Stimulated activated memory B cell treated with anti-CD40 and anti-IgM and Interleukin-4, amounts not matched to agents 10 μg/mL and 1 μg/mL and 100 μg/mL, for 72 hours (primary cell): Measurements from ENCODE around the gene KPNA6.
A peak's percentile ranks its signal among the peaks of the same experiment; 100 is the strongest.
"Not testable (repeated sequence)": the region's sequence is repeated elsewhere in the genome, so short reads cannot be mapped to it uniquely, and the experiment has no call there.

Experiments used
- ATAC-seq: fragments of 150-1000 bp; cut with Tn5 transposase; 2 replicates; pipeline ENCODE4 v1.10.0; 2021
- H3K27ac Mint-ChIP-seq: one replicate; pipeline ENCODE4 v1.8.0; 2022; ENCODE audit warnings: mild to moderate bottlenecking, mixed read lengths
- H3K27me3 Mint-ChIP-seq: one replicate; pipeline ENCODE4 v1.8.0; 2022; ENCODE audit warnings: mixed read lengths
- H3K36me3 Mint-ChIP-seq: one replicate; pipeline ENCODE4 v1.8.0; 2022; ENCODE audit warnings: mixed read lengths
- H3K4me1 Mint-ChIP-seq: one replicate; pipeline ENCODE4 v1.8.0; 2022; ENCODE audit warnings: mixed read lengths
- H3K4me3 Mint-ChIP-seq: one replicate; pipeline ENCODE4 v1.8.0; 2022; ENCODE audit warnings: mild to moderate bottlenecking, moderate library complexity, mixed read lengths
- H3K9me3 Mint-ChIP-seq: one replicate; pipeline ENCODE4 v1.8.0; 2022; ENCODE audit warnings: mixed read lengths

KPNA6 gene

GRCh38 chr1:32086381-32086780 is 21.5 kb upstream of the KPNA6 start:
- H3K27me3 Mint-ChIP-seq, H3K4me3 Mint-ChIP-seq, H3K27ac Mint-ChIP-seq, H3K9me3 Mint-ChIP-seq, ATAC-seq: not testable (repeated sequence)
- peaks cover 26% of the 10 kb centered on the region for H3K36me3 Mint-ChIP-seq
- peaks cover 19% of the 10 kb centered on the region for H3K4me1 Mint-ChIP-seq

DNA sequence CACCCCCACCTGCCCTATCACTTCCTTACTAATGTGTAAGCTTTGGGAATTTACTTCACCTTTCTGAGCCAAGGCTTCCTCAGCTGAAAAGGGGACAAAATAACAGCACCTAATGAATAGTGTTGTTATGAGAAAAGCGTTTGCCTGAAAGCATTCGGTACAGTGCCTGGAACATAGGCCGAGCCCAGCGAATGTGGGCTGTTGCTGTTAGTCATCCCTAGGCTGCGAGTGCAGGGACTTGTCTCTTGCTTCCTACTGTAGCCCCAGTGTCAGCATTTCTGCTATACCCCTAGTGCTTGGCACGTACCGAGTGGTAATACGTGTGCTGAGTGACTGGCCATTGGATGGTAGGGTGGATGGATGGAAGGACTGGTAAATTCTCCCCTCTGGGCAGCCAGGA is 16.7 kb upstream of the KPNA6 start:
- no peaks in the 10 kb centered on the region for H3K4me1 Mint-ChIP-seq

DNA sequence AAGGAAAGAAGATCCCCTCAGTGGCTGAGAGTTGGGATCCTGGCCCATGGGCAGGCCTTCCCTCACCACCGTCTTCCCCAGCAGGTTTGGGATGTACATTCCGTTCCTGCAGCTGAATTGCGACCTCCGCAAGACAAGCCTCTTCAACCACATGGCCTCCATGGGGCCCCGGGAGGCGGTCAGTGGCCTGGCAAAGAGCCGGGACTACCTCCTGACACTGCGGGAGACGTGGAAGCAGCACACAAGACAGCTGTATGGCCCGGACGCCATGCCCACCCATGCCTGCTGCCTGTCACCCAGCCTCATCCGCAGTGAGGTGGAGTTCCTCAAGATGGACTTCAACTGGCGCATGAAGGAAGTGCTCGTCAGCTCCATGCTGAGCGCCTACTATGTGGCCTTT is 16.3 kb upstream of the KPNA6 start:
- H3K27ac Mint-ChIP-seq = no peak overlapping the region
- H3K36me3 Mint-ChIP-seq = peaks cover 35% of the 10 kb centered on the region
- no peak for ATAC-seq
- H3K27me3 Mint-ChIP-seq = no peaks in the 10 kb centered on the region
- H3K4me3 Mint-ChIP-seq = no peak overlapping the region
- H3K4me1 Mint-ChIP-seq = no peaks in the 10 kb centered on the region
- no peaks in the 10 kb centered on the region for H3K9me3 Mint-ChIP-seq

More for the DNA sequence above, 16.7 kb upstream of the KPNA6 start:
- H3K4me3 Mint-ChIP-seq = no peak overlapping the region
- no peaks in the 10 kb centered on the region for H3K27me3 Mint-ChIP-seq
- no peak overlapping the region for H3K27ac Mint-ChIP-seq
- peaks cover 37% of the 10 kb centered on the region for H3K36me3 Mint-ChIP-seq
- ATAC-seq = no peak
- H3K9me3 Mint-ChIP-seq = no peaks in the 10 kb centered on the region

- H3K4me1 Mint-ChIP-seq = no peaks in the 10 kb centered on the region
- H3K4me3 Mint-ChIP-seq = no peak overlapping the region
- no peaks in the 10 kb centered on the region for H3K9me3 Mint-ChIP-seq
- H3K36me3 Mint-ChIP-seq = peaks cover 53% of the 10 kb centered on the region
- no peaks in the 10 kb centered on the region for H3K27me3 Mint-ChIP-seq
- no peak overlapping the region for H3K27ac Mint-ChIP-seq
- ATAC-seq = no peak
These were observed 12.9 kb upstream of the KPNA6 start for GRCh38 chr1:32094746-32095521.

- Mint-ChIP-seq H3K27me3 (no peaks in the 10 kb centered on the region), H3K27ac (no peak overlapping the region), H3K4me1 (no peaks in the 10 kb centered on the region), H3K4me3 (no peak overlapping the region), H3K36me3 (peaks cover 61% of the 10 kb centered on the region), H3K9me3 (no peaks in the 10 kb centered on the region)
- ATAC-seq = no peak
These were observed 8.4 kb upstream of the KPNA6 start for GRCh38 chr1:32099426-32099825.

DNA sequence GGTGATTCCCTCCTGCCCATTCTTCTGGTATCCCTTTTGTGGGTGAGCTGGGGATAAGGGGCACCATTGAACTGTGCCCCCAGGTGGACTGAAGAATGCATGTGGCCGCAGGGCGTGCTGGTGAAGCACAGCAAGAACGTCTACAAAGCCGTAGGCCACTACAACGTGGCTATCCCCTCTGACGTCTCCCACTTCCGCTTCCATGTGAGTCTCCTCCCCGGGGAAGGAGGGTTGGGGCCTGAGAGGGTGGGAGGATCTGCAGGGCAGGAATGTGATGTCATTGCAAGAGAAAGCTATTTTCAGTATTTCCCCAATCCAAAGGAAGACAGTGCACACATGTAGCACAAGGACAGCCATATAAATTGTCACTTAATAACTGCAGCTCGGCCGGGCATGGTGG is 7.5 kb upstream of the KPNA6 start:
- Mint-ChIP-seq H3K27ac (no peak overlapping the region), H3K27me3 (no peaks in the 10 kb centered on the region), H3K9me3 (no peaks in the 10 kb centered on the region), H3K36me3 (peaks cover 52% of the 10 kb centered on the region), H3K4me3 (no peak overlapping the region), H3K4me1 (no peaks in the 10 kb centered on the region)
- ATAC-seq = no peak

- Mint-ChIP-seq H3K4me1 (no peaks in the 10 kb centered on the region), H3K4me3 (no peak overlapping the region), H3K27me3 (no peaks in the 10 kb centered on the region), H3K36me3 (peaks cover 45% of the 10 kb centered on the region), H3K9me3 (no peaks in the 10 kb centered on the region), H3K27ac (no peak overlapping the region)
- no peak for ATAC-seq
These were observed 6.8 kb upstream of the KPNA6 start for GRCh38 chr1:32100807-32101708.

DNA sequence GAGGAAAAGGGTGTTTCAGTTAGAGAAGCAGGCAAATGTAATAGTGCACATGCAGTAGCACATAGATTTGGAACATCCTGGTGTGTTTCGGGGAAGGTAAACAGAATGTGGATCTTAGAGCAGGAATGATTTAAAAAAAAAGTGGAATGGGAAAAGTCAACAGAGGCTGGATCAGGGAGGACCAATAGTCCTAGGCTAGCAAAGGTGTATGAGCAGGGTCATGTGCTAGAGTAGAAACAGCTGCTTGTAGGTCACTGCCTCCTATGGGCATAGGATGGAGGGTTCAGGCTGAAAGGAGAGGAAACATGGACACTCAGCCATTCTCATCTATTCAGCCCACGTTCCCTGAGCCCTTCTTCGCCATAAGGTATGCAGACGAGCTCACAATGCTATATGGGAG is 3.7 kb upstream of the KPNA6 start:
- no peak for ATAC-seq
- H3K36me3 Mint-ChIP-seq = peaks cover 28% of the 10 kb centered on the region
- no peaks in the 10 kb centered on the region for H3K27me3 Mint-ChIP-seq
- H3K4me1 Mint-ChIP-seq = peaks cover 8% of the 10 kb centered on the region
- H3K4me3 Mint-ChIP-seq = no peak overlapping the region
- no peak overlapping the region for H3K27ac Mint-ChIP-seq
- H3K9me3 Mint-ChIP-seq = no peaks in the 10 kb centered on the region

GRCh38 chr1:32105338-32105737 is 2.5 kb upstream of the KPNA6 start:
- ATAC-seq = no peak
- Mint-ChIP-seq H3K27ac (peak overlapping the region; percentile 19), H3K27me3 (no peaks in the 10 kb centered on the region), H3K36me3 (peaks cover 23% of the 10 kb centered on the region), H3K4me1 (peaks cover 19% of the 10 kb centered on the region), H3K4me3 (no peak overlapping the region), H3K9me3 (no peaks in the 10 kb centered on the region)

DNA sequence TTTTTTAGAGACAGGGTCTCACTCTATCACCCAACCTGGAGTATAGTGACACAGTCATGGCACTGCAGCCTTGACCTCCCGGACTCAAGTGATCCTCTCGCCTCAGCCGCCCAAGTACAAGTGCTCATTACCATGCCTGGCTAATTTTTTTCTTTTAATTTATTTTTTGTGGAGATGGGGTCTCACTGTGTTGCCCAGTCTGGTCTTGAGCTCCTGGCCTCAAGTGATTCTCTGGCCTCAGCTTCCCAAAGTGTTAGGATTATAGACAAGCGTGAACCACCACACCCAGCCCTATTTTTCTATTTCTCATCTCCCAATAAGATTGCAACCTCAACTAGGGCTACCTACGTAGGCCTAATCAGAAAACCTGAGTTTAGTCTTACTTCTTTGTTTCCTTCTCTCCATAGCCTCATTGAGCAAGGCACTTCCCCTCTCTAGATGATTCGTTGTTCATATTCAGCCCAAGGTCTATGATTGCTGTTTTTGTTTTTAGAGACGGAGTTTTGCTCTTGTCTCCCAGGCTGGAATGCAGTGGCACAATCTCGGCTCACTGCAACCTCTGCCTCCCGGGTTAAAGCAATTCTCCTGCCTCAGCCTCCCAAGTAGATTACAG is 1.1 kb upstream of the KPNA6 start:
- peaks cover 12% of the 10 kb centered on the region for H3K36me3 Mint-ChIP-seq
- peaks cover 33% of the 10 kb centered on the region for H3K4me1 Mint-ChIP-seq
- no peaks in the 10 kb centered on the region for H3K27me3 Mint-ChIP-seq
- ATAC-seq = no peak
- H3K27ac Mint-ChIP-seq = peak overlapping the region; percentile 90
- H3K9me3 Mint-ChIP-seq = no peaks in the 10 kb centered on the region
- H3K4me3 Mint-ChIP-seq = peak overlapping the region; percentile 8

DNA sequence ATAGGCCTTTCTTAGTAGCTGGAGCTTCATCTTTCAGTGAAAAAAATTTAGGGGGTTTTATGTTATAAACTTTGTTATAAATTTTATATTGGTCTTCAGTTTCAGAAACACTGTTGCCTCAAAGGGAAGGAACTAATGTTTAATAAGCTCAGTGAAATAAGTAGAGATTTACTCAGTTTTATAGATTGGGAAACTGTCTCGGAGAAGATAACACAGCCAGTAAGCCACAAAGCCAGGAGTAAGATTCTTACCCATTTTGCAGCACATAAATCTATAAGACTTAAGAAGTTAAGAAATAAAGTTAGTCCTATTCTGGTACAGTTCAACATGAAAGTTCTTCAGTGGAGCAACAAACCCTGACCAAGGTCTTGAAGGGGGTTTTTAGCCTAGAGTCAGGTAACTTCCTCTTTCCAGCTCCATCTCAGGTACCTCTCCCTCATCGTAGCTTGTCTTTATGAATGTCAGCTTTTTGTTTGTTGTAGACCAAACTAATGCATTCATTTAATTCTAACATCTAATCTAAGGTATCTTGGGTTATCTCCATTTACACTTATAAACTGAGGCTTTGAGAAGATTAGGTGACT is 3.3 kb downstream of the KPNA6 start:
- H3K9me3 Mint-ChIP-seq = no peaks in the 10 kb centered on the region
- ATAC-seq = peak; percentile 65
- no peaks in the 10 kb centered on the region for H3K27me3 Mint-ChIP-seq
- H3K4me1 Mint-ChIP-seq = peaks cover 37% of the 10 kb centered on the region
- peak overlapping the region; percentile 90 for H3K27ac Mint-ChIP-seq
- no peaks in the 10 kb centered on the region for H3K36me3 Mint-ChIP-seq
- H3K4me3 Mint-ChIP-seq = no peak overlapping the region

GRCh38 chr1:32111789-32112188 is 3.9 kb downstream of the KPNA6 start:
- Mint-ChIP-seq H3K4me3 (no peak overlapping the region), H3K27ac (peak overlapping the region; percentile 90), H3K4me1 (peaks cover 35% of the 10 kb centered on the region), H3K36me3 (no peaks in the 10 kb centered on the region), H3K27me3 (no peaks in the 10 kb centered on the region), H3K9me3 (no peaks in the 10 kb centered on the region)
- ATAC-seq = no peak

GRCh38 chr1:32112806-32113375 is 5.0 kb downstream of the KPNA6 start:
- ATAC-seq = no peak
- H3K27ac Mint-ChIP-seq = no peak overlapping the region
- no peaks in the 10 kb centered on the region for H3K36me3 Mint-ChIP-seq
- no peak overlapping the region for H3K4me3 Mint-ChIP-seq
- no peaks in the 10 kb centered on the region for H3K9me3 Mint-ChIP-seq
- H3K27me3 Mint-ChIP-seq = no peaks in the 10 kb centered on the region
- H3K4me1 Mint-ChIP-seq = peaks cover 33% of the 10 kb centered on the region

GRCh38 chr1:32113436-32113835 is 5.6 kb downstream of the KPNA6 start:
- not testable (repeated sequence) for H3K36me3 Mint-ChIP-seq, ATAC-seq, H3K27me3 Mint-ChIP-seq, H3K4me3 Mint-ChIP-seq, H3K27ac Mint-ChIP-seq, H3K9me3 Mint-ChIP-seq
- H3K4me1 Mint-ChIP-seq = peaks cover 38% of the 10 kb centered on the region

DNA sequence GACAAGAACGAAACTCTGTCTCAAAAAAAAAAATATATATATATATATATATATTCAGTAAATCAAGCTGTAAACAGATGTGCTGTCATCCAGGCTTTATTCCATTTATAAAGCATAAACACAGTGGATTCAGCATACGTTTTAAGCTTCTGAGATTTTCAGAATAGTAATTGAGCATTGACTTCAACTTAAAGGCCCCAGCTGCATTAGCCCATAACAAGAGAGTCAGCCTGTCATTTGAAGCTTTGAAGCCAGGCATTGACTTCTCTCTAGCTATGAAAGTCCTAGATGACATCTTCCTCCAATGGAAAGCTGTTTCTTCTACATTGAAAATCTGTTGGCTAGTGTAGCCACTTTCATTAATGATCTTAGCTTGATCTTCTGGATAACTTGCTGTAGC is 6.6 kb downstream of the KPNA6 start:
- H3K4me3 Mint-ChIP-seq = no peak overlapping the region
- H3K4me1 Mint-ChIP-seq = peaks cover 36% of the 10 kb centered on the region
- H3K36me3 Mint-ChIP-seq = no peaks in the 10 kb centered on the region
- no peak for ATAC-seq
- no peaks in the 10 kb centered on the region for H3K27me3 Mint-ChIP-seq
- H3K27ac Mint-ChIP-seq = no peak overlapping the region
- no peaks in the 10 kb centered on the region for H3K9me3 Mint-ChIP-seq
